ENCODE results near the gene OSBPL3.

DNA sequence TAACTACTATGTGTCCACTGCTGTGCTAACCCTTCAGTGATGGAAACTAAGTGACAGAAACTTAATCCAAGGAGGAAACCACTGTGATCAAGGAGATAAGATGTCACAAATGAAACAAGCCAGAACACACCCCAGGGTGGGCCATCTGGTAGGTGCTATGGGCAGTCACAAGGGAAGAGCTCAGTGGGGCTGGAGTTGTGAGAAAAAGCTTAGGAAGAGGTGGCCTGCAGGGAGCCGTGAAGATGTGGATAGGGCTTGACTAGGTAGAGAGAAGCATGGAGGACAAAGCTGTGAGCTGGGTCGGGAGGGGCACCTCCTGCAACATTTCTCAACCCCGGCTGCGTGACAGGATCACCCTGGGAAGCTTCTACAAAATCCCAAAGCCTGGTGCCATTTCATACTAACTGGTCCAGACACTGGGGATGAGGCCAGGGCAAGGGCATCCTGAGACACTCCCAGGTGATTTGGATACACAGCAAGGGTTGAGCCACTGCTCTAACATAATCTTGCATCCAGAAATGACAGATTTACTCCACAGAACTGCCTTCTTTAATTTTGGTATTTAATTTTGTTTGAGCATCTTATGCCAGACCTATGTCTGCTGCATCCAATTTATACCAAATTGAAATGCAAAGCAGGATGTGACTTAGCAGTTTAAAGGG lies 69.3 kb downstream of the OSBPL3 start:
- TF ChIP-seq CTCF (IDR thresholded peaks at IDR 0.05; ENCODE audit: low read depth, low read length, missing input control), result no peak
- TF ChIP-seq HNF4G (IDR thresholded peaks at IDR 0.05), result no peak
- no peak for TF ChIP-seq YY1 (IDR thresholded peaks at IDR 0.05)
- no peak for TF ChIP-seq HNF4A (conservative IDR thresholded peaks at IDR 0.05)
- no peak for TF ChIP-seq FOXA1 (IDR thresholded peaks at IDR 0.05)
- no peak for TF ChIP-seq GABPA (IDR thresholded peaks at IDR 0.05 in 1 of 2, conservative IDR thresholded peaks at IDR 0.05 in 1 of 2)
- no peak for TF ChIP-seq TAF1 (conservative IDR thresholded peaks at IDR 0.05)
- TF ChIP-seq JUND (IDR thresholded peaks at IDR 0.05), result no peak
- TF ChIP-seq, protein P1, sequence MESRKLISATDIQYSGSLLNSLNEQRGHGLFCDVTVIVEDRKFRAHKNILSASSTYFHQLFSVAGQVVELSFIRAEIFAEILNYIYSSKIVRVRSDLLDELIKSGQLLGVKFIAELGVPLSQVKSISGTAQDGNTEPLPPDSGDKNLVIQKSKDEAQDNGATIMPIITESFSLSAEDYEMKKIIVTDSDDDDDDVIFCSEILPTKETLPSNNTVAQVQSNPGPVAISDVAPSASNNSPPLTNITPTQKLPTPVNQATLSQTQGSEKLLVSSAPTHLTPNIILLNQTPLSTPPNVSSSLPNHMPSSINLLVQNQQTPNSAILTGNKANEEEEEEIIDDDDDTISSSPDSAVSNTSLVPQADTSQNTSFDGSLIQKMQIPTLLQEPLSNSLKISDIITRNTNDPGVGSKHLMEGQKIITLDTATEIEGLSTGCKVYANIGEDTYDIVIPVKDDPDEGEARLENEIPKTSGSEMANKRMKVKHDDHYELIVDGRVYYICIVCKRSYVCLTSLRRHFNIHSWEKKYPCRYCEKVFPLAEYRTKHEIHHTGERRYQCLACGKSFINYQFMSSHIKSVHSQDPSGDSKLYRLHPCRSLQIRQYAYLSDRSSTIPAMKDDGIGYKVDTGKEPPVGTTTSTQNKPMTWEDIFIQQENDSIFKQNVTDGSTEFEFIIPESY (IDR thresholded peaks at IDR 0.05), result no peak
- no peak for TF ChIP-seq MAX (IDR thresholded peaks at IDR 0.05)
- no peak for TF ChIP-seq SP1 (IDR thresholded peaks at IDR 0.05)
- no peak for TF ChIP-seq RAD21 (IDR thresholded peaks at IDR 0.05)

Measured in liver (tissue), 3 donors.